Progenitor cell of endocrine pancreas (in vitro differentiated cells): ENCODE measurements around the gene NUDT3. TPM values are rescaled to one million over a fixed set of nuclear protein-coding genes. Genes with fewer than 3 reads are reported as not detected.

Experiments
- DNase-seq: peaks from one replicate; pipeline ENCODE4 v3.0.0; 2021; ENCODE audit warnings: low spot score; ENCODE audit not compliant: unreplicated experiment
- H3K27ac Mint-ChIP-seq: 2 replicates; pipeline ENCODE4 v1.8.0; 2021; ENCODE audit warnings: mild to moderate bottlenecking, moderate library complexity, mixed read lengths
- H3K27me3 Mint-ChIP-seq: 2 replicates; pipeline ENCODE4 v1.8.0; 2021; ENCODE audit warnings: mixed read lengths
- H3K36me3 Mint-ChIP-seq: 2 replicates; pipeline ENCODE4 v1.8.0; 2022; ENCODE audit warnings: mixed read lengths; ENCODE audit not compliant: insufficient read depth
- H3K4me1 Mint-ChIP-seq: 2 replicates; pipeline ENCODE4 v1.8.0; 2021; ENCODE audit warnings: low read depth, mixed read lengths
- H3K4me3 Mint-ChIP-seq: 2 replicates; pipeline ENCODE4 v1.8.0; 2021; ENCODE audit warnings: low read depth, mild to moderate bottlenecking, moderate library complexity, mixed read lengths
- H3K9me3 Mint-ChIP-seq: 2 replicates; pipeline ENCODE4 v1.8.0; 2021; ENCODE audit warnings: low read depth, mixed read lengths
- CTCF ChIP-seq: fragments of 200-600 bp; sonication (generic); IDR thresholded peaks from one replicate; pipeline ENCODE4 v1.5.0; 2021; ENCODE audit warnings: antibody characterized with exemption, mild to moderate bottlenecking; ENCODE audit not compliant: unreplicated experiment
- total RNA-seq: library from RNA; stranded (reverse); gene quantifications from 2 replicates; pipeline ENCODE4 v1.2.1, GENCODE V29; 2021

NUDT3 gene
- total RNA-seq, 1 donor from 2014 or later = 20.6 TPM

DNA sequence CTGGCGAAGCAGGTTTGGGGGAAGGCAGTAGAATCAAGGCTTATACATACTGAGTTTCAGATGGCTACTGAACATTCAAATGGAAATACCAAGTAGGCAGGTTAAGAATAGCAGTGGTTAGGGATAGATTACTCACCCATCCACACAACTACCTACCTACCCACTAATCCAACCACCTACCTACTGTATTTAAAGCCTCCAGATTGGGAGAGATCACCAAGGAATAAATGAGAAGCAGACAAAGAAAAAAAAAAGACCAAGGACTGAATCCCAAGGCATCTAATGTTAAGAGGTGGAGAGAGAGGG, 75.3 kb downstream of the NUDT3 start:
- peaks cover 3% of the 10 kb centered on the region for H3K36me3 Mint-ChIP-seq
- H3K27me3 Mint-ChIP-seq = no peaks in the 10 kb centered on the region
- H3K9me3 Mint-ChIP-seq = no peaks in the 10 kb centered on the region
- H3K4me3 Mint-ChIP-seq = no peak overlapping the region
- no peak for DNase-seq
- peaks cover 8% of the 10 kb centered on the region for H3K4me1 Mint-ChIP-seq
- no peak for TF ChIP-seq CTCF
- no peak overlapping the region for H3K27ac Mint-ChIP-seq

- H3K4me1 Mint-ChIP-seq = peaks cover 8% of the 10 kb centered on the region
- no peak overlapping the region for H3K27ac Mint-ChIP-seq
- H3K27me3 Mint-ChIP-seq = no peaks in the 10 kb centered on the region
- H3K9me3 Mint-ChIP-seq = no peaks in the 10 kb centered on the region
- peaks cover 2% of the 10 kb centered on the region for H3K36me3 Mint-ChIP-seq
- no peak overlapping the region for H3K4me3 Mint-ChIP-seq
- DNase-seq = no peak
- TF ChIP-seq CTCF = no peak
Measured at GRCh38 chr6:34316431-34317171, 75.9 kb downstream of the NUDT3 start.

GRCh38 chr6:34315780-34316179, 76.7 kb downstream of the NUDT3 start:
- Mint-ChIP-seq H3K36me3 (peaks cover 2% of the 10 kb centered on the region), H3K4me1 (peaks cover 8% of the 10 kb centered on the region), H3K4me3 (no peak overlapping the region), H3K27ac (no peak overlapping the region), H3K9me3 (no peaks in the 10 kb centered on the region), H3K27me3 (no peaks in the 10 kb centered on the region)
- no peak for TF ChIP-seq CTCF
- no peak for DNase-seq

- no peak overlapping the region for H3K27ac Mint-ChIP-seq
- peaks cover 2% of the 10 kb centered on the region for H3K36me3 Mint-ChIP-seq
- DNase-seq = no peak
- H3K4me3 Mint-ChIP-seq = no peak overlapping the region
- TF ChIP-seq CTCF = no peak
- H3K4me1 Mint-ChIP-seq = peaks cover 8% of the 10 kb centered on the region
- no peaks in the 10 kb centered on the region for H3K9me3 Mint-ChIP-seq
- no peaks in the 10 kb centered on the region for H3K27me3 Mint-ChIP-seq
Measured at GRCh38 chr6:34315256-34315655, 77.2 kb downstream of the NUDT3 start.

DNA sequence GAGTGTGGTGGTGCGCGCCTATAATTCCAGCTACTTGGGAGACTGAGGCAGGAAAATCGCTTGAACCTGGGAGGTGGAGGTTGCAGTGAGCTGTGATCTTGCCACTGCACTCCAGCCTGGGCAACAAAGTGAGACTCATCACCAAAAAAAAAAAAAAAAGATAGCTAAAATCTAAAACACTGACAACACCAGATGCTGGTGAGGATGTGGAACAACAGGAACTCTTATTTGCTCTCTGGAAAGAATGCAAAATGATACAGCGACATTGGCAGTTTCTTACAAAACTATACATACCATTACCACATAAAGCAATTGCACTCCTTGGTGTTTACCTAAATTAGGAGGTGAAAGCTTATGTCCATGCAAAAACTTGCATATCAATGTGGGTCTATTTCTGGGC, 80.2 kb downstream of the NUDT3 start:
- H3K9me3 Mint-ChIP-seq = no peaks in the 10 kb centered on the region
- H3K4me3 Mint-ChIP-seq = no peak overlapping the region
- TF ChIP-seq CTCF = no peak
- H3K36me3 Mint-ChIP-seq = peaks cover 2% of the 10 kb centered on the region
- H3K27ac Mint-ChIP-seq = no peak overlapping the region
- DNase-seq = no peak
- H3K4me1 Mint-ChIP-seq = peaks cover 4% of the 10 kb centered on the region
- no peaks in the 10 kb centered on the region for H3K27me3 Mint-ChIP-seq
